ENCODE data around the gene PTGDR2. TPM values are rescaled to one million over a fixed set of nuclear protein-coding genes. Genes with fewer than 3 reads are reported as not detected.

PTGDR2 gene
- total RNA-seq, 1 experiment from 2014 or later, result 0.07 TPM

DNA sequence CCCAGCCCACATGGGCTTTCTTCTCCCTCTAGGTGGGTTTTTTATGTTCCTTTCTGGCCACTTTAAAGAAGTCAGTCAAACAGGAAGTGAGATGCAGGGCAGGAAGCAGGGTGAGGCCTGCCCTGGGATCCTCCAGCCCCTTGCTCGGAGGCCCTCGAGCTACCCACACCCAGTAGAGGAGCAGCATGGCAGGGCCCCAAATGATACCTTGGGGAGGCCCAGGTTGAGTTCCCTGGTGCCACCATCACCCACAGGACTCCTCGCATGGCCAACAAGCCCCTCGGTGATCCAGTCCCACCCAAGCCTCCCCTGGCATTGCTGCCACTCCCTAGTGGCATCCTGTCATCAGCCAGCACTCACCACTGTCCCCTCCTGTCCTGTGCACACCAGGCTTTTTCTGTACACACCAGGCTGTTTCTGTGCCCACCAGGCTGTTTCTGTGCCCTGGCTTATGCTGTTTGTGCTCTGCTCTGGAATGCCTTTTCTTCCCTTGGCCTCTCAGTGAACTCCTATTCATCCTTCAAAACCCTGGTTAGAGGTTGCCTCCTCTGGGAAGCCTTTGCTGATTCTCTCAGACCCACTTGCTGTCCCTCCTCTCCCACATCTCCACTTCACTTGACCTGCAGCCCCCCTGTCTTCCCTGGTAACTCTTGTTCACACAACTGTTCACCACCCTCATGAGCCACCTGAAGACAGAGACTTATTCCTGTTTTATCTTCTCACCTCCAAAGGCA lies 3.1 kb upstream of the PTGDR2 start:
- no peak for DNase-seq (ENCODE audit: low read depth)

DNA sequence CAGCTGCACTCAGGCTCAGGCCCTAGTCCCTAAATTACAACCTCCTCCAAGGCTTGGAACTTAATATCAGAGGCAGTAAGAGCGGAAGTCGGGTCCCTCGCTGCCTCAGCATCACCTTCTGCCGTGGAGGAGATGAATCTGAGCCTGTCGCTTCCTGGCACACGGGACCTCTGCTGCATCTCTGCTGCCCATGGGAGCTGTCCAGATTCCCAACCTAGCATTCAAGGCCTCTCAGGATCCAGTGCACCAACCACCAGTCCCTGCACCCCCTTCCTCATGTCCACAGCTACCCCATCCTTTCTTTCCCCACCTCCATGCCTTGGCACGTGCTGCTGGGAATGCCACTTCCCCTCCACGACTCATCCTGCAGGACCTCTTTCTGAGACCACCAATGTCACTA lies 2.5 kb upstream of the PTGDR2 start:
- no peak for DNase-seq (ENCODE audit: low read depth)

DNA sequence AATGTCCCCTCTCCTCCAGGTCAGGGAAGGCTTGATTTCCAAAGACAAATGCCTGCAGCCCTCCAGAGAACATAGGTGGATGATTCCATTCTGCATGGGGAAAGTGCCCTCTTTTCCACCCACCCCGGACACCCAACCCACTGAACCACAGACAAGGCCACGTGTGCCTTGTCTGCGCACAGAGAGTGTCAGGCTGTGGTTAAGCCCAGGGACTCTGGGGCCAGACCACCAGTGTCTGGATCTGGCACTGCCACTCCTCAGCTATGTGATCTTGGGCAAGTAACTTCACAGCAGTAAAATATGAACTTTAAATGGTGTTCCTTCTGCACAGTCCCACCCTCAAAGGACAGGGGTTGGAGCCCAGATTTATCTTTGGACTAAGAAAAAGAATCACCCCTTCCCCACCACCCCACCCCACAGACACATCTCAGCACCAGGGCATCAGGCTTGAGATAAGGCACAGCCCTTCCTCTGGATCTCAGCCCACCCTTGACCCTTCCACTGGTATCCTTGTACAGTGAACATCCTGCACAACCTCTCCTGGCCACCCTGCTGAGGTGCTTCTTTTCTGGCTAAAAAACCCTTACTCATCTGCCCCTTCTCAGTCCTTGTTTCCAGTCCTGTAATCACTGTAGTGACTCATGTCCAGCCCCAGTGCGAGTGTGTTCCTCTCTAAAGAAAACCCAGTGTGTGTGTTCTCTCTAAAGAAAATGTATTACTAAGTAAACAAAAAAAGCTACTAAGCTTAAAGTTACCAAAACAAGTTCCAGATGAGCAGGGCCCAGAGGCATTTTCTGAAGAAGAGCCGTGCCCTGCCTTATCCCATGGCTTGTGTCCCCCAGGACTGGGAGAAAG lies 1.9 kb upstream of the PTGDR2 start:
- DNase-seq (ENCODE audit: low read depth), result peak; percentile 12

DNA sequence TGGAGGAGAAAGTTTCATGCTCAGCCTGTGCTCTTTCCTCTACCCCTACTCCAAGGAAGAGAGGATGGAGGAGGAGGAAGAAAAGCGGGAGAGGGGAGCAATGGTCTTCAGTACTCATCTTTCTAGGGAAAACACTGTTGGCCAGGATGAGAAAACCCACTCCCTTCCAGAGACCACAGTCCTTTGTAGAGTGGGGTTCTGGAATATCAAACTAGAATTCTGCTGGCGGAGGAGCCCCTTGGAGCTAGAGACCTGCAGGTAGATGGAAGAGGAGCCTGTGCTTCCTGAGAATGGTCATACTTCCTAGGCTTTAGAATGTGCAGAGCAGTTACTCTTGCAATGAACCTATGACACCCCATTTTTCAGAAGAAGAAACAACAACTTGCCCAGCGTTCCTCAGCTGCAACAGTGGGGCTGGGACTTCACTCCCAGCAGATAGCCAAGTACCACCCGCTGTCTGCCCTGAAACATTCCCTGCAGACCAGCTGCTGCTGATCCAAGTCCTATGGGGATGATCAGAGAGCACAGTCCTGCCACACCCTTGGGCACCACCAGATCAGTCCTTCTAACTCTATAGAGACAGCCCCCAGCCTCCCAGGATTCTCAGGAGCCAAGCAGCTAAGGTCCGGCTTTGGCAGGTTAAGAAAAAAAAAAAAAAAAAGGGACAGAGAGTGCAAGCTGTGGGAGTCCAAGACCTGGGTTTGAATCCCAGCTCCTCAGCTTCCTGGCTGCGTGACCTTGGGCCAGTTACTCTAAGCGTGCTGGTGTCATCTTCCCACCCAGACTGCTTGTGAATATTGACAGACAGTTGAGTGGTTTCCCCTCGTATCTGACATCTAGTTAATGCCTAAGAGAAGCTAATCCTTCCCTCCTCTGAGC lies 664 bp downstream of the PTGDR2 start:
- no peak for DNase-seq (ENCODE audit: low read depth)

DNA sequence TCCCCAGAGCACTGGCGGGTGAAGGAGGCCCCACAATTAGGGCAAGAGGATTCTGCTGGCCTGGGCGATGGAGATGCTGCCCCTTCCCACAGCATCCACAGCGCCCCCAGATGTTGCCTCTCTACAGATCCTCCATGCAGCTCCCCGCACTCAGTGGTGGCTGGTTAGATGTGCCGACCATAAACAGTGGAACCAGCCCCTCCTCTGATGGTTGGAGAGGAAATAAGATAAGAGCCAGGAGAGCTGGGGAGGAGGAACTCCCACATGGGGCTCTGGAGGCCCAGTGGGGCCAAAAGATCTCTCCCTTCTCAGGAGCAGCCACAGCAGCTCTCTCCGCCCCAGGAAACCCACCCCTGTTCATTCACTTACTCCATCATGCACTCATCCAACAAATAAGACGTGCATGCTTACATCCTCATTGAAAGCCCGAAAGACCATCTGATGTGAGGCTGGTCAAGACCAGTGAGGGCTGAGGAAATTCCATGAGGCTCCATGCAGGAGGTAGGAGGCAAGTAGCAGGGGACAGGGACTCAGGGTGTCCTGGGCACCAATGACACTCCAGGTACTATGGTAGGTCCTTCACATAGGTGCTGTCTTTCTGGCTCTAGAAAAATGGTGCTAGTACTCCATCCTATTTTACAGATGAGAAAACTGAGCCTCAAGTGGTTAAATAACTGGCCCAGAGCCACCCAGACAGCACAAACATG lies 1.5 kb downstream of the PTGDR2 start:
- no peak for DNase-seq (ENCODE audit: low read depth)

DNA sequence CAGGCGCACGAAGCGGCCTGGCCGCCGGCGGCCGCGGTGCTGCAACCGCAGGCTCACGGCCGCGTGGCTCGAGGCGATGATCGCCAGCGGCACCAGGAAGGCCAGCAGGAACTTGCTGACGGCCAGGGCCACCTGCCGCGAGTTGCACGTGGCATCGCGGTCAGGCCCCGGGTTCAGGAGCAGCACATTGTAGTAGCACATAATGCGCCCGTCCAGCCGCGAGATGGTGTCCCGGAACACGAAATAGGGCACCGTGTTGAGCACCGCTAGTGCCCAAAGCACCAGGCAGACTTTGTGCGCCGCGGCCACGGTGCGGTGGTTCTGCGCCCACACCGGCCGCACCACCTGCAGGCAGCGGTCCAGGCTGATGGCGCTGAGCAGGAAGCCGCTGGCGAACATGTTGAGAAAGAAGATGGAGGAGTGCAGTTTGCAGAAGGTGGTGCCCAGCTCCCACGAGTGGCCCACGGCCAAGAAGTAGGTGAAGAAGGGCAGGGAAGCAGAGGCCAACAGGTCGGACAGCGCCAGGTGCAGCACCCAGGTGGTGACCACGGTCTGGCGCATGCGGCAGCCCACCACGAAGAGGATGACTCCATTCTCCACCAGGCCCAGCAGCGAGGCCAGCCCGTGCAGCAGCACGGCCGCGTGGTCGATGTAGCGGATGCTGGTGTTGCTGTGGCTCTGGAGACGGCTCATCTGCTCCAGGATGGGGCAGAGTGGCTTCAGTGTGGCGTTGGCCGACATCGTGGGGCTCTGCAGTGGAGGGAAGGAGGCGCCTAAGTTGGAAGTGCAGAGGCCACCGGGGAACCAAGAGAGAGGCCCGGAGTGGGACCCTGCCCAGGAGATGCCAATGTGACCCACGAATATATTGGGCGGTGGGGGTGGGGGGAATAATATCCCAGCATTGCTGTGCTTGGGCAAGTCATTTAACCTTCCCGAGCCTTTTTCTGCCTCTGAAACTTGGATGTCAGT lies 2.5 kb downstream of the PTGDR2 start:
- DNase-seq (ENCODE audit: low read depth), result no peak

DNA sequence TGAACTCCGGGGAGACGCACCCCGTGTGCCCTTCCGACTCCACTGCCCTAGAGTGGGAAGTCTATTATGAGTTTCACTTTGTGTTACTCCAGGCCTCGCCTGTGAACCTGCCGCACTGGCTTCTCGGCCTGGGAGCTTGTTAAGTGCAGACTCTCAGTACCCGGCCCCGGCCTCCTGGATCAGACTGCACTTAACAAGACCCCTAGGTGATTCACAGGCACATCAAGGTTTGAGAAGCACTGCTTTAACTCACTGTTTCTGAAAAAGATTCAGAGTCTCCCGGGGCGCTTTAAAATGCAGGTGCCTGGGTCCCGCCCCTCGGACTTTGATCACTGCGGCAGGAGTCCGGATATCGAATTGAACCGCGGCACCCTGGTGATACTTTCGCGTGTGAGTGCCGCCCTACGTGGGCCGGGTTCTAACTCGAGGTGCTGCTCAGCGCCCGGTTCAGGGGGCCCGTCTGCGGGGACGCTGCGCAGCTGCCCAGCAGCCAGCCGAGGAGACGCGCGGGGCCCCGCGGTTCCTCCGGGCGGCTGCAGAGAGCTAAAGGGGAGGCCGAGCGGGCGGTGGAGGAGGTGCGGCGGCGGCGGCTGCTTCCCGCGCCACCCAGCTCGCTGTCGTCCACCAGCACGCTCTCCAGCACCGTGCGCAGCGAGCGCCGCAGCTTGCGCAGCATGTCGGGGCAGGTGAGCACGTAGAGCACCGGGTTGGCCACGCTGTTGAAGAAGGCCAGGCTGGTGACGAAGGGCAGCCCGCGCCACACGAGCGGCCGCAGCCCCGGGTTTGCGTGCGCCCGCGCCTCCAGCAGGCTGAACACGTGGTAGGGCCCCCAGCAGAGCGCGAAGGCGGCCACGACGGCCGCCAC lies 3.4 kb downstream of the PTGDR2 start:
- DNase-seq (ENCODE audit: low read depth), result no peak

DNA sequence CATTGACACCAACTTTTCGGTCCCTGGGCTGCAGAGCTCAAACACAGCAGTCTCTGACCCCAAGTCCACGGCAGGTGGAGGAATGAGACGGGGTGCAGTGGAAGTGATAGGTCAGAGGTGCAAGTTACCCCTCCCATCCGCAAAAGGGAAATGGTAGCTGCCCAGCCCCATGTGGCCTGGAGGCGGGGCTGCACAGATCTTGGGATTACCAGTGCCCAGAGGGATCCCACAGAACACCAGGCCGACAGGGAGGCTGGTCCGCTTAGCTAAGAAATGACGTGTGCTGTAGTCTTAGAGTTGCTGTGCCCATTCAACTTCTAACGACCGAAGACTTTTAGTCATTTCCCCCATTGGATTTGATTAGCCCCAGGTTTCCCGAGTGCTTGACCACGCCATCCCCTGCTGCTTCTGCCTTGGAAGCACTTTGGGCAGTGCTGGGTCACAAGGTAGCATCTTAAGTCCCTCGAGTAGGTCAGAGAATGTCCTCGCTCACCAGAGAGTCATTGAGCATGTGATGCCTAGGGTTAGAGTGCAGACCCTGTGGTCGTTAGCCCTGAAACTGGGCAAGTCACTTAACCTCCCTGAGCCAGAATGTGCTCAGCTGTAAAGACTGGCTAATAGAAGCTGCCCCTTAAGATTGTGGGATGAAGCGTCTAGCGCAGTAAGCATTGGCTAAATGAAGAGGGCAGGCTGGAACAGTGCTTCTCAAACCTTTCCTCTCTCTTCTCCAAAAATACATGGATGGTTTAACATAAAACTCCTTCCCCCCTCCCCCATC lies 4.2 kb downstream of the PTGDR2 start:
- DNase-seq (ENCODE audit: low read depth), result no peak

DNA sequence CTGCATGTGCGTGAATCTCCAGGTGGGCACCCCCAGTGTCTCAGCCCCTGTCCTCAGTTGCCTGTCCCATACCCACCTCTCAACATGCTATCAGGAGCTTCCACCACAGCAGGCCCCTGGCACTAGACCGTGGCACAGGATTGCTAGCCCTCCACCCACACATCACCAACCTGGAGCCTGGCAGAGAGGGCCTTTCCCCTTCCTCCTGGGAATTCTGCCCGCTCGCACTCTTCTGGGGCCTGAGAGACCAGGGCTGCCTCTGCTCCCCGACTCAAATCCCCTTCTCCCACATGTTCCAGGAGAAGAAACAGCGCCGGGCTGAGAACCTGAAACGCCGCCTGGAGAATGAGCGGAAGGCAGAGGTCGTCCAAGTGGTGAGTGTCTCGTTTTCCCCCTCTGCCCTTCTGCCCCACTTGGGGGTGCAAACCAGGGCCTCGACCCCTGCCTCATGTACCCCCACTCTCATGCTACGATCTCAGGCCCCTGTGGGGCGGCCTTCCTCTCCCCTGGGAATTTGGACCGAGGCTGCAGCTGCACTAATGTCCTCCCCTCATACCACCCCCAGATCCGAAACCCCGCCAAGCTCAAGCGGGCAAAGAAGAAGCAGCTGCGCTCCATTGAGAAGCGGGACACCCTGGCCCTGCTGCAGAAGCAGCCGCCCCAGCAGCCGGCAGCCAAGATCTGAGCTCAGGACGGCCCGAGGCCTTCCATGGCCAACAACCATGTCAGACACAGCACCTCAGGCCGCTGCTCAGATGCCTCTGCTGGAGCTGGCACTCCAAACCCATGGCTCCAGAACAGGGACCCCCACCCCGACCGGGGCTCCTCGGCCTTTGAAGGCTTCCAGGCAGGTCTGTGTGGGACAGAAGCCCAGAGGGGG lies 5.9 kb downstream of the PTGDR2 start:
- DNase-seq (ENCODE audit: low read depth), result no peak

DNA sequence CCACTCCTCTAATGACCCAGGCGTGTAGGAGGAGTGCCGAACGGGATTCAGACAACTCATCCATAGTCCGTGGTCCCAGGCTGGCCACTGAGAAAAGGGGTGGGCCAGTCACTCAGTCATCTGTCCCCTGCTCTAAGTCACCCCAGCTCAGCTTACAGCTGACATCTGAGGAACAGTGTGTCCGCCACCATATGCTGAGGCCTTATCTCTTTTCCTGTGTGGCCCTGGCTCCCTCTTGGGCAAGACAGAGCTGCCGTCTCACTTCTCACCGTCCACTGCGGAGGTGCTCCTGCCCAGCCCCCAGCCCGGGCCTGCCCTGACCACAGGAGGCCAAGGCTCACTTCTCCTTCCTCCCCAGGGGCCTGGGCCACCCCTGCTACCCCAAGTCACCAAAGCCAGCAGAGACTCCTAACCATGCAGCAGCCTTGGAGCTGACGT lies 7.0 kb downstream of the PTGDR2 start:
- DNase-seq (ENCODE audit: low read depth), result no peak

DNA sequence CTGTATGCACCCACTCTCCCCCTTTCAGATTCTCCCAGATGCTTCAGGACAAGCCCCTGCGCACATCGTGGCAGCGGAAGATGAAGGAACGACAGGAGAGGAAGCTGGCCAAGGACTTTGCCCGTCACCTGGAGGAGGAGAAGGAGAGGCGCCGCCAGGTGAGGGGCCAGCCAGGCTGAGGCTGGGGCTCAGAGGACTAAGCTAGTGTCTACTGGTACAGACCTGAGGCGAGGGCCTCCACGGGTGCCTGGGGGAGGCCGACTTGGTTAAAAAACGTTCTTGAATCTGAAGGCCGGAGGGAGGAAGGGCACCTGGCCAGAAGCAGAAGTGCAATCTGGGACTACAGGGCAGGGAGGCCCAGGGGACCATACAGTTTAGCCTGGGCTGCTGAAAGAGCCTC lies 7.9 kb downstream of the PTGDR2 start:
- no peak for DNase-seq (ENCODE audit: low read depth)

DNA sequence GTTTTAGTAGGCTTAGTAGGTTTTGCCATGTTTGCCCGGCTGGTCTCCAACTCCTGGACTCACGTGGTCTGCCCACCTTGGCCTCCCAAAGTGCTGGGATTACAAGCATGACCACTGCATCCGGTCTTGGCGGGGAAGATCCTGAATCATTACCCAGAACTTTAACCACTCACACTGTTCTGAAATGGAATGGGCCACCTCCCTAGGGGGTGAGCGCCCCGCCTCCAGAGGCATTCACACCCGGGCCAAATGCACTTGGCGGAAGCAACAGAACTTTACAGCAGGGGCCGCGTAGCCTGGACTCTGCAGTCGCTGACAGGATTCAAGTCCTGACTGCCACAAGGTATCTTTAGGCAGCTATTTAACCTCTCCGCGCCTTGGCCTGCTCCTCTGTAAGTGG lies 8.5 kb downstream of the PTGDR2 start:
- DNase-seq (ENCODE audit: low read depth), result no peak

DNA sequence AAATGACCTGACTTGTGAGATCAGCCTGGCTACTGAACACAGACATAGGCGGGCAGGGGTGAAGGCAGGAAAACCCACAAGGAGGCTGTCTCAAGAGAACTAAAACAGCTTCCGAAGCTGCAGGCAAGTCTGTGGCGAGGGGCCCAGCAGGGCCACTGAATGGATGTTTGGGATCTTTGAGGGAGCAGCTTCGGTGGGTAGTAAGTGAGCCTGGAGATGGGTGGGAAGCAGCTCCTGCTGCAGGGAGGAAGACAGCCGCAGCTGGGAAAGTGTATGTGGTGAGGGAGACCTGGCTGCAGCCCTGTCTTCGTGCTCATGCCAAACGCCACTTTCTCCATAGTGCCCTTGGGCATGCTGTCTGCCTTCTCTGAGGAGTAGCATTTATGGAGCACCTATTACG lies 10.4 kb downstream of the PTGDR2 start:
- no peak for DNase-seq (ENCODE audit: low read depth)

DNA sequence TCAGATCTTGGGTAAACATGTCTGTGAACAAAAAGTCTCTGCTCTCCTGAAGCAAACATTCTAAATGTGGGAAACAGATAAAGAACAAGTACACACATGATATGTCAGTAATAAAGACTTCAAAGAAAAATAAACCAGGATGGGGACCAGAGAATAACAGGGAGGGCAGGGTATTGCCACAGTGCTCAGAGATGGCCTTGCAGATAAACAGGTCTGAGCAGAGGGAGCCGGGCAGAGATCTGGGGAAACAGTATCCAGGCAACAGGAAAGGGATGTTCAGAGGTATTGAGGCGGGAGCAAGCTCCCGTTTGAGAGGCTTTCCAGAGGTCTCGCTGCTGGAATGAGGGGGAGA lies 10.9 kb downstream of the PTGDR2 start:
- DNase-seq (ENCODE audit: low read depth), result no peak

DNA sequence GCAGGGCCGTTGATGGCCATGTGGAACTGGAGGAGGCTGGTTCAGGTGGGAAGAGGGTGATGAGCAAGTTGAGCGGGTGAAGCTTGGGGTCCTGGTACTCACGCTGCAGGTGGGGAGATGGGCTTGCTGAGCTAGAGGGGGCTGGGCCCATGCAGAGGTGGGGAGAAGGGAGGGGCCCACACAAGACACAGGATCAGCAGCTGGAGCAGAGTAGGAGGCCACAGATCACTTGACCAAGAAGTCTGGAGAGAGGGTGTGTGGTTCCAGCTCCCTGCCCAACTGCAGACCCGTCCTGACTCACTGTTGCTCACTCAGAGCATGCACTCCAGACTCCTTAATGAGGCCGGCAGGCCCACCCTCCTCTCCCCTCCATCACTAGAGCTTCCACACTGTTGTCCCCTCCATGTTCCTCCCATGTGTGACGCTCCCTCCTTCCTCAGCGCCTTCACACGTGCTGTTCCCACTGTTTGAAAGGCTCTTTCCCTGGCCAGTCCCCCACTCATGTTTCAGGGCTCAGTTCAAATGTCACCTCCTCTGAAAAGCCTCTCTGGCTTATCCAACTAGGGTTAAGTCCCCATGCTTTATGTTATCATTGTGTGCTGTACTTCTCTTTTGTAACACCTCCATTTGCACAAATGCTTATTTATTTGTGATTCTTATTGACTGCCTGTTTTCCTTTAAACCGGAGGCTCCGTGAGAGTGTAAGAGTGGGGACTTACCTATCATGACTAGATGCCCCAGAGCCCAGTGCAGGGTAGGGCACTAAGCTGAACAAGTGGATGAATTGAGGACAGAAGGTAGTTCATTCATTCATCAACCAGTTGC lies 11.5 kb downstream of the PTGDR2 start:
- peak; percentile 24 for DNase-seq (ENCODE audit: low read depth)

DNA sequence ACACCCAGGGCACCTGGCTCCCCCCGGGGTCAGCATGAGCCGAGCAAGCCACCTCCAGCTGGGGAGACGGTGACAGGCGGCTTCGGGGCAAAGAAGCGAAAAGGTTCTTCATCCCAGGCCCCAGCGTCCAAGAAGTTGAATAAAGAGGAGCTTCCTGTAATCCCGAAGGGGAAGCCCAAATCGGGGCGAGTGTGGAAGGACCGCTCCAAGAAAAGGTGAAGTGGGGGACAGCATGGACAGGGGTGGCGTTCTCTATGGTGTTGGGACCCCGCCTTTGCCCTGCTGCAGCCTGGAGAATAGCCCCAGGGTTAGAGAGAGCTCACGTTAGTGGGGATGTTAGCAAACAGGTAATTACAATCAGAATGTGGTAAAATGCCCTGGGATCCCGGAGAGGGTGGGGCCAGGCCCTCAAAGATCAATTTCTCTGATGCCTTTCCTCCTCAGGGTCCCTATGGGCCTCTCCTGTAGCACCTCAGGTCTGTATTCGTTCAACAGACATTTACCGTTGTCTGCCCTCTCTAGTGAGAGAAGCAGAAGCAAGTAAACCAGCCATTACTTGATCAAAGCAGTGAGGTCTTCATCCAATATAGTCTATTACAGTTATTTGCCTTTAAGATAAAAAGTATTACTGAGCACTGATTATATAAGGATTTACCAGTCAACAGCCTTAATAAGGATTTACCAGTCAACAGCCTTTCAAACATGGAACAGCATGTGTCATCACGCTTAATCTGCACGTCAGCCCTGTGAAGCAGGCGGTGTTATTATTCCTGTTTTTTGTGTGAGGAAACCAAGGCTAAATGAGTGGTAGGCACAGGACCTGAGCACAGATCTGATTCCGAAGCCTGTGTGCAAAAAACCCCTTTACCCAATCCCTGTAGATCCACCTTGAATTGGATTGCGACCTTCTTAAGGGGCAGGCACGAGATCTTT lies 12.8 kb downstream of the PTGDR2 start:
- DNase-seq (ENCODE audit: low read depth), result peak; percentile 30

All from M059J (cell line).